Naive B cell (primary cell): ENCODE measurements around the gene TSPAN9. TPM values are rescaled to one million over a fixed set of nuclear protein-coding genes. Genes with fewer than 3 reads are reported as not detected.

Source experiments
- ATAC-seq, 2 donors: fragments of 150-1000 bp; cut with Tn5 transposase; 2 replicates each; pipeline ENCODE4 v1.10.0; 2021; ENCODE audit warnings: low read depth in 2 of 2, mild to moderate bottlenecking in 2 of 2, moderate library complexity in 2 of 2
- DNase-seq: peaks from one replicate; pipeline ENCODE4 v3.0.0; 2022
- H3K27ac Mint-ChIP-seq, 6 donors: one replicate each; pipeline ENCODE4 v1.8.0; 2020 to 2022; ENCODE audit warnings: mild to moderate bottlenecking in 6 of 6, mixed read lengths in 6 of 6, moderate library complexity in 5 of 6, inconsistent platforms in 2 of 6
- H3K27me3 Mint-ChIP-seq, 3 donors: one replicate each; pipeline ENCODE4 v1.8.0; 2021 to 2022; ENCODE audit warnings: mixed read lengths in 3 of 3, mild to moderate bottlenecking in 1 of 3
- H3K36me3 Mint-ChIP-seq, 2 donors: one replicate each; pipeline ENCODE4 v1.8.0; 2020 to 2022; ENCODE audit warnings: mixed read lengths in 2 of 2, inconsistent platforms in 1 of 2, mild to moderate bottlenecking in 1 of 2
- H3K4me1 Mint-ChIP-seq, 3 donors: one replicate each; pipeline ENCODE4 v1.8.0; 2020 to 2022; ENCODE audit warnings: mixed read lengths in 3 of 3, inconsistent platforms in 1 of 3, mild to moderate bottlenecking in 1 of 3, moderate library complexity in 1 of 3
- H3K4me3 Mint-ChIP-seq, 8 donors: one replicate each; pipeline ENCODE4 v1.8.0; 2020 to 2022; ENCODE audit warnings: mild to moderate bottlenecking in 8 of 8, mixed read lengths in 8 of 8, moderate library complexity in 8 of 8, inconsistent platforms in 2 of 8
- H3K9me3 Mint-ChIP-seq, 7 donors: one replicate each; pipeline ENCODE4 v1.8.0; 2020 to 2022; ENCODE audit warnings: mixed read lengths in 7 of 7, mild to moderate bottlenecking in 5 of 7, inconsistent platforms in 2 of 7, moderate library complexity in 1 of 7
- polyA plus RNA-seq, 6 donors: library from polyadenylated mRNA; unstranded; fragments of 300-500 nt; fragmentation: Illumina TruSeq; gene quantifications; one replicate each; pipeline ENCODE4 v1.2.3, GENCODE V29; 2021; ENCODE audit warnings: low read depth in 6 of 6

TSPAN9 gene
- polyA plus RNA-seq, 6 donors from 2014 or later = 0.26 to 0.49 (median 0.41) TPM; not detected in 2

DNA sequence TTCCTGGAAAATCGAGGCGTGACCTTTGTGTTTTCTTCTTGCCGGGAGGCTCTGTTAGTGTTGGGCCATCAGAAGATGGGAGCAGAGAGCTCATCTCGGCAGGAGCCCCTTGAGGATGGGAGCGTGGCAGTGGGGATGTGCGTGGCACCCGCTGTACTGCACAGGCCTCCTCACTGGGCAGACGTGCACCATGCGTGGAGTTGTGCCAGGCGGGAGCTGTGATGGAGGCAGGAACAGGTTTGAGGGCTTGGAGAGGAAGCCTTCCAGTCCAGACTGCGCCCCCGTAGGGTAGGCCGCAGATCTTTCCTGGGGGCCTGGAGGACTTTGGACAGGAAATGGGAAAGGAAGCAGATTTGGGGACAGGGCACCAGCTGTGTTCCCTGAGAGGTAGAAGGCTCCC lies 197.5 kb downstream of the TSPAN9 start:
- DNase-seq = no peak
- no peak for ATAC-seq
- Mint-ChIP-seq H3K27me3 (peaks cover 6 to 76% (median 61%) of the 10 kb centered on the region in 3 donors), H3K36me3 (no peaks in the 10 kb centered on the region), H3K27ac (no peak overlapping the region), H3K9me3 (no peaks in the 10 kb centered on the region), H3K4me3 (peak overlapping the region in 1 of 8 donors; percentile 17), H3K4me1 (peaks cover 4 to 7% (median 5%) of the 10 kb centered on the region in 3 donors)

GRCh38 chr12:3275171-3276041 lies 198.2 kb downstream of the TSPAN9 start:
- H3K27me3 Mint-ChIP-seq = peaks cover 6 to 75% (median 56%) of the 10 kb centered on the region in 3 donors
- H3K9me3 Mint-ChIP-seq = no peaks in the 10 kb centered on the region
- H3K4me1 Mint-ChIP-seq = peaks cover 4 to 7% (median 5%) of the 10 kb centered on the region in 3 donors
- H3K4me3 Mint-ChIP-seq = peak overlapping the region in 1 of 8 donors; percentile 75
- no peaks in the 10 kb centered on the region for H3K36me3 Mint-ChIP-seq
- ATAC-seq (peak; percentile 70 to 73), DNase-seq (peak; percentile 52)
- H3K27ac Mint-ChIP-seq = peak overlapping the region in 2 of 6 donors; percentile 32 to 38

GRCh38 chr12:3276226-3276625 lies 199.0 kb downstream of the TSPAN9 start:
- Mint-ChIP-seq H3K27ac (no peak overlapping the region), H3K4me1 (peaks cover 4 to 9% (median 5%) of the 10 kb centered on the region in 3 donors)
- ATAC-seq = no peak

DNA sequence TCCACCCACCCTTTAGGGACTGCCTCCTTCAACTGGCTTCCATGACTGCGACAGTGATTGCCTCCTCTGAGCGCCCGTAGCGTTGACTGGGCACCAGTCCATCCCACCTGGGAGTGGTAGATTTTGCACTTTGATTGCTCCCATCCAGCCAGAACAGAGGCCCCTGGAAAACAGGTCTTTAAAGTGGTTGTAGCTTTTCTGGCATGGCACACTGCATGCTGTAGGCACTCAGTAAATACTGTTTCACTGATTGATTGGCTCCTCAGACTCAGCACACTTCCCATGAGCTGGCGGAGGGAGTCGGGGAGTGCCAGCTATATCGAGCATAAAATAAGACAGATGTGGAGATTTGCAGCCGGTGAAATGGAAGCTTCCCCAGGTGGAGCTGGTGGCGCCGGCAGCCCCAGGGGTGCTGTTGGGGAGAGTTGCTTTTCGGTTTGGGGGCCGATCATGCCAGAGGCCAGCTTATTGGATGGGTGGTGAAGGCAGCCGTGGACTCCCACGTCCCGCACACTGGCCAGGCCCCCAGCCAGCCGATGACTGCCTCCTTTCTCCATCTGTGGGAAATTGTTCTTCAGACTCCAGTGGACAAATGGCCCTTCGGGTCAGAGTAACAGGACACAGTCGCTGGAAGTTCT lies 200.2 kb downstream of the TSPAN9 start:
- ATAC-seq (no peak), DNase-seq (no peak)
- peaks cover 0 to 56% (median 56%) of the 10 kb centered on the region in 3 donors for H3K27me3 Mint-ChIP-seq
- H3K36me3 Mint-ChIP-seq = no peaks in the 10 kb centered on the region
- H3K4me3 Mint-ChIP-seq = no peak overlapping the region
- H3K4me1 Mint-ChIP-seq = peaks cover 4 to 16% (median 13%) of the 10 kb centered on the region in 3 donors
- H3K9me3 Mint-ChIP-seq = peaks cover 0 to 4% (median 0%) of the 10 kb centered on the region in 7 donors
- no peak overlapping the region for H3K27ac Mint-ChIP-seq

More at GRCh38 chr12:3276226-3276625, 199.0 kb downstream of the TSPAN9 start:
- peaks cover 0 to under 1% (median 0%) of the 10 kb centered on the region in 7 donors for H3K9me3 Mint-ChIP-seq
- H3K36me3 Mint-ChIP-seq = no peaks in the 10 kb centered on the region
- H3K27me3 Mint-ChIP-seq = peaks cover 1 to 68% (median 56%) of the 10 kb centered on the region in 3 donors
- DNase-seq = no peak
- H3K4me3 Mint-ChIP-seq = no peak overlapping the region

DNA sequence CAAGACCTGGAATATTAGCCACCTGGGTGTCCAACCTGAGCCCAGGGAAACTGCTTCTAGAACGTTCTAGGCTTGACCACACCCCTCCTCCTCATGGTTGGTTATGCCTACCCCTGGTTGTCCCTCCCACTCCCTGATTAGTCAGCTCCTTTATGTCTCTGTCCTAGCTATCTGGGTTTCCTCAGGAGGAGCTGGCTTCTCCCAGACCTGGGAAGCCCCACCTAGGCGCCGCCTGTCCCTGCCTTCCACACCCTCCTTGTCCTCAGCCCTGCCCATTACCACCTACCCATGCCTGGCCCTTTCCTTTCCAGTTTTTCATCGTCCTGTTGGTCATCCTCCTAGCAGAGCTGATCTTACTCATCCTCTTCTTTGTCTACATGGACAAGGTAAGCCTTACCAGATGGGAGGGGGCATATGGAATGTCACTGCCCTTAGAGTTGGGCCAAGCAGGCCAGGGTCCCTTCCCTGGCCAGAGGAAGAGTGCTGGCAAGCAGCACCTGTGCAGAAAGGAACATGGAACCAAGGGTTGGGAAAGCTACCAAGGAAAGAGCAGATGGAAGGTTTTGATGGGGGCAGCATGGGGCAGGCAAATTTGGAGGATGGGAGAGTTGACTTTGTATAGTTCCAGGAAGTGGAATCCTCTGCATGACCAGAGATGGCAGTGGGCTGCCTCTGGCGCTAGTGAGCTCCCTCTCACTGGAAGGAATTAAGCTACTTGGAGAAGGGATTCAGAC lies 201.7 kb downstream of the TSPAN9 start:
- no peaks in the 10 kb centered on the region for H3K36me3 Mint-ChIP-seq
- peaks cover 4 to 16% (median 13%) of the 10 kb centered on the region in 3 donors for H3K4me1 Mint-ChIP-seq
- DNase-seq (no peak), ATAC-seq (no peak)
- no peak overlapping the region for H3K4me3 Mint-ChIP-seq
- peaks cover 0 to 50% (median 49%) of the 10 kb centered on the region in 3 donors for H3K27me3 Mint-ChIP-seq
- peaks cover 0 to 4% (median 0%) of the 10 kb centered on the region in 7 donors for H3K9me3 Mint-ChIP-seq
- H3K27ac Mint-ChIP-seq = peak overlapping the region in 2 of 6 donors; percentile 49 to 71

DNA sequence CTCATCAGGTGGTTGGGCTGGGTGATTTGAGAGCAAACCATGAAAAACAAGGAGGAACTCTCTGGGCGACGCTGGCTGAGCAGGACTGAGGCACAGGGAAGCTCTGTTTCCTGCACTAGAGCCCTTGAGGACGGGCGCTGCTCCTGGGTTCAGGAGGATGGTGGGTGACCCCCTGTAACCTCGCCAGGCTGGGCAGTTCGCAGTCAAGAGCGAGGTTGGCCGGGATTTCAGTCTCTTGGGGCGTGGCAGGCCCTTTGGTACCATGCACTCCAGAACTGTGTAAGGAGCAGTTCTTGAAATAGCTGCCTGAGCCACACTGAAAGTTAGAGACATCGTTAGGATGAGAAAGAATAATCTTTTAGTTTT lies 202.2 kb downstream of the TSPAN9 start:
- Mint-ChIP-seq H3K4me3 (no peak overlapping the region), H3K9me3 (peaks cover 0 to 4% (median 0%) of the 10 kb centered on the region in 7 donors), H3K27ac (peak overlapping the region in 1 of 6 donors; percentile 71), H3K27me3 (peaks cover 0 to 52% (median 49%) of the 10 kb centered on the region in 3 donors), H3K36me3 (no peaks in the 10 kb centered on the region), H3K4me1 (peaks cover 4 to 16% (median 13%) of the 10 kb centered on the region in 3 donors)
- ATAC-seq (no peak), DNase-seq (no peak)

- H3K4me1 Mint-ChIP-seq = peaks cover under 1 to 16% (median 10%) of the 10 kb centered on the region in 3 donors
- H3K27ac Mint-ChIP-seq = no peak overlapping the region
- no peak overlapping the region for H3K4me3 Mint-ChIP-seq
- peaks cover 0 to 52% (median 49%) of the 10 kb centered on the region in 3 donors for H3K27me3 Mint-ChIP-seq
- ATAC-seq = no peak
- no peaks in the 10 kb centered on the region for H3K36me3 Mint-ChIP-seq
- DNase-seq = no peak
- H3K9me3 Mint-ChIP-seq = peaks cover 0 to 4% (median 0%) of the 10 kb centered on the region in 7 donors
These were observed 202.7 kb downstream of the TSPAN9 start for GRCh38 chr12:3279832-3280231.

DNA sequence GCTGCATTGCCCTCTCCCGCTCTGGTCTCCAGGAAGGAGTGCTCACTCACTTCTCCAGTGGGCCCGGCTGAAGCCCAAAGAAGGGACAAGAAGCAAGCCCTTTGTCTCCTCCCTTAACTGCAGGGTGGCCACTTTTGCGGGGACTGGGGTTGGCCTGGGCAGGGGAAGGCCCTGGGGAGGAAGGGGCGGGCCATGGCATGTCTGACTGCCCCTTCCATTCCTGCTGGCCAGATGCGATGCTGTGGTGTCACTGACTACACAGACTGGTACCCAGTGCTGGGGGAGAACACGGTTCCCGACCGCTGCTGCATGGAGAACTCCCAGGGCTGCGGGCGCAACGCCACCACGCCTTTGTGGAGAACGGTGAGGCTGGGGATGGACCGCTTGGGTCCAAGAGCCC lies 203.8 kb downstream of the TSPAN9 start:
- H3K4me1 Mint-ChIP-seq = peaks cover 0 to 9% (median 8%) of the 10 kb centered on the region in 3 donors
- no peak overlapping the region for H3K27ac Mint-ChIP-seq
- H3K36me3 Mint-ChIP-seq = no peaks in the 10 kb centered on the region
- H3K27me3 Mint-ChIP-seq = peaks cover 0 to 48% (median 47%) of the 10 kb centered on the region in 3 donors
- no peak overlapping the region for H3K4me3 Mint-ChIP-seq
- DNase-seq (no peak), ATAC-seq (no peak)
- H3K9me3 Mint-ChIP-seq = peaks cover 0 to 4% (median 0%) of the 10 kb centered on the region in 7 donors

DNA sequence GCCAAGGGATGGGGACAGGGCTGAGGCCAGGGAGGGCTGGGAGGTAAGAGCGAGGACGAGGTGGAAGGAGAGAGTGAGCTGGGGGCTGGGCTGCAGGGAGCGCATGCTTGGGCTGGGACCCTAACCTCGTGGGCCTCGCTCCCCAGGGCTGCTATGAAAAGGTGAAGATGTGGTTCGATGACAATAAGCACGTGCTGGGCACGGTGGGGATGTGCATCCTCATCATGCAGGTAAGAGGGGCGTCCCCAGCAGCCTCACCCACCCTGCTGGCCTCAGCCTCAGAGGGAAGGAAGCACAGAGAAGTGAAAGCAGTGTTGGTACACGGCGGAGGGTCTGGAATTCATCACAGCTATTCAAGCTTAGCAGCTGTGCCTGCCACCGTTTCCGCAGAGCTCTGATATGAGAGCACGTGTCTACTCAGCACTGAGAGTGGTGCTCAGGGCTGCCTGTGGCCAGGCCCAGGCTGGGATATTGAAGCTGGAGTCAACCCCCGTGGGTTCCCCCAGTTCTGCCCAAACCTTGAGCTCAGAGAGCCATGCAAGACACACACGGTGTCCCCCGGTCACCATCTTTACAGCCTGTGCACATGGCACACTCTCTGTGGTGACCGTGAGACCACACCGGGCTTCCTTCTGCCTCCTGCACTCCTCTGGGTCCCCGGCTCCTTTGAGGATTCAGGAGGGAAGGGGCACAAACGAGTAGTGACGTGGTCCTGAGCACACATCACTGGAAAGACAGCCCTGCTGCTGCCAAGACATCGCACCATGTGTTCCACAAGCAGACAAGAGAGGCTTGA lies 204.6 kb downstream of the TSPAN9 start:
- no peak overlapping the region for H3K27ac Mint-ChIP-seq

DNA sequence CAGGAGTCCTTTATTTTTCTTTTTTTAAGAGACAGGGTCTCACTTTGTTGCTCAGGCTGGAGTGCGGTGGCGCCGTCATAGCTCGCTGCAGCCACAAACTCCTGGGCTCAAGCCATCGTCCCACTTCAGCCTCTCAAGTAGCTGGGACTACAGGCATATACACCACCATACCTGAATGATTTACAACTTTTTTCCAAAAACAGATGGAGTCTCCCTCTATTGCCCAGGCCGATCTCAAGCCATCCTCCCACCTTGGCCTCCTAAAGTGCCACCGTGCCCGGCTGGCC lies 205.1 kb downstream of the TSPAN9 start:
- Mint-ChIP-seq H3K9me3 (peaks cover 0 to 4% (median 0%) of the 10 kb centered on the region in 7 donors), H3K27me3 (peaks cover 0 to 39% (median 39%) of the 10 kb centered on the region in 3 donors), H3K4me1 (peaks cover 0 to 9% (median 8%) of the 10 kb centered on the region in 3 donors), H3K27ac (no peak overlapping the region), H3K36me3 (no peaks in the 10 kb centered on the region), H3K4me3 (peak overlapping the region in 1 of 8 donors; percentile 57)
- DNase-seq (no peak), ATAC-seq (no peak)

More for the DNA sequence above, 204.6 kb downstream of the TSPAN9 start:
- peaks cover 0 to 4% (median 0%) of the 10 kb centered on the region in 7 donors for H3K9me3 Mint-ChIP-seq
- ATAC-seq = peak; percentile 56 to 91
- H3K27me3 Mint-ChIP-seq = peaks cover 0 to 40% (median 39%) of the 10 kb centered on the region in 3 donors
- H3K4me3 Mint-ChIP-seq = peak overlapping the region in 1 of 8 donors; percentile 57
- DNase-seq = peak; percentile 36
- H3K36me3 Mint-ChIP-seq = no peaks in the 10 kb centered on the region
- H3K4me1 Mint-ChIP-seq = peaks cover 0 to 9% (median 8%) of the 10 kb centered on the region in 3 donors

GRCh38 chr12:3283137-3283680 lies 206.0 kb downstream of the TSPAN9 start:
- no peak for DNase-seq
- no peak for ATAC-seq
- Mint-ChIP-seq H3K4me1 (peaks cover 0 to 9% (median 8%) of the 10 kb centered on the region in 3 donors), H3K4me3 (no peak overlapping the region), H3K27ac (no peak overlapping the region), H3K27me3 (peaks cover 0 to 40% (median 36%) of the 10 kb centered on the region in 3 donors), H3K36me3 (no peaks in the 10 kb centered on the region), H3K9me3 (peaks cover 0 to 4% (median 0%) of the 10 kb centered on the region in 7 donors)

- no peak for ATAC-seq
- Mint-ChIP-seq H3K27ac (no peak overlapping the region), H3K4me3 (peak overlapping the region in 1 of 8 donors; percentile 37), H3K4me1 (peaks cover 0 to 9% (median 8%) of the 10 kb centered on the region in 3 donors), H3K27me3 (peaks cover 0 to 39% (median 24%) of the 10 kb centered on the region in 3 donors), H3K9me3 (peaks cover 0 to 4% (median 0%) of the 10 kb centered on the region in 7 donors), H3K36me3 (no peaks in the 10 kb centered on the region)
- no peak for DNase-seq
These were observed 207.2 kb downstream of the TSPAN9 start for GRCh38 chr12:3284405-3284804.
